H1 (cell line): ENCODE data around the gene CRACDL. TPM values are rescaled to one million over a fixed set of nuclear protein-coding genes. Genes with fewer than 3 reads are reported as not detected.

Source experiments
- ASH2L ChIP-seq: fragments of 200-600, 300-600 bp; sonication (generic); IDR thresholded peaks from one replicate; pipeline ENCODE4 v1.7.1; 2017; ENCODE audit warnings: low read length
- CHD2 ChIP-seq: IDR thresholded peaks from 2 replicates; pipeline ENCODE4 v1.6.1; 2012; ENCODE audit warnings: low read length, improper control_type of control experiment
- GABPA ChIP-seq: IDR thresholded peaks from 2 replicates; pipeline ENCODE4 v1.6.1; 2011; ENCODE audit warnings: mild to moderate bottlenecking, low read length, moderate library complexity, borderline replicate concordance; ENCODE audit not compliant: insufficient read depth
- RFX5 ChIP-seq: IDR thresholded peaks from 2 replicates; pipeline ENCODE4 v1.6.1; 2011; ENCODE audit warnings: low read depth, low read length, improper control_type of control experiment, borderline replicate concordance
- RNF2 ChIP-seq: fragments of 200-900, 300-1000 bp; sonication (generic); IDR thresholded peaks from 2 replicates; pipeline ENCODE4 v1.7.1; 2016; ENCODE audit warnings: borderline replicate concordance, low read depth, mild to moderate bottlenecking, antibody characterized with exemption, low read length; ENCODE audit not compliant: poor library complexity, severe bottlenecking; ENCODE audit errors: missing control alignments
- SIN3A ChIP-seq, 2 experiments: IDR thresholded peaks in 1 of 2; conservative IDR thresholded peaks in 1 of 2; 2 replicates each; pipeline ENCODE4 v1.6.1; 2011 to 2012; ENCODE audit warnings: low read length in 2 of 2, improper control_type of control experiment in 1 of 2, low read depth in 1 of 2, mild to moderate bottlenecking in 1 of 2
- TEAD4 ChIP-seq: IDR thresholded peaks from 2 replicates; pipeline ENCODE4 v1.6.1; 2012; ENCODE audit warnings: low read depth, low read length, inconsistent platforms, mixed read lengths
- polyA plus RNA-seq, 7 experiments: library from polyadenylated mRNA; depleted of rRNA in 3 of 7; stranded (reverse) in 5 of 7; unstranded in 2 of 7; fragments of >200 nt in 5 of 7; fragments of 200-250 nt in 2 of 7; gene quantifications; 1 replicate in 5 of 7; 2 replicates in 1 of 7; 4 replicates in 1 of 7; pipeline versions ENCODE4 v1.2.1 to v1.2.3, GENCODE V29; 2011 to 2013; ENCODE audit warnings: missing spikeins in 2 of 7, mixed read lengths in 2 of 7
- total RNA-seq: library from RNA; stranded (reverse); fragmentation: NEBNext Ultra II Directional; extraction: Animal tissue kit (Norgen Biotek cat#: 25700); gene quantifications from 2 replicates; pipeline ENCODE4 v1.2.1, GENCODE V29; 2021

The CRACDL gene
- total and polyA plus RNA-seq, 2 of the 8 experiments (the other 6 are each of a cell fraction or from before 2014, with no cell fraction given), result 0.07 to 0.38 TPM

- no peak for TF ChIP-seq RNF2
- no peak for TF ChIP-seq TEAD4
- TF ChIP-seq ASH2L, result no peak
- no peak for TF ChIP-seq RFX5
- TF ChIP-seq SIN3A (conservative IDR thresholded peaks at IDR 0.05 in 1 of 2, IDR thresholded peaks at IDR 0.05 in 1 of 2; ENCODE audit: low read depth in 1 of 2, low read length in 2 of 2), result no peak
- no peak for TF ChIP-seq GABPA
- TF ChIP-seq CHD2, result no peak
These were observed 20.2 kb downstream of the CRACDL start (continued) for GRCh38 chr2:98915751-98916358.
